Measurements from ENCODE around the gene TIMM22. TPM values are rescaled to one million over a fixed set of nuclear protein-coding genes. Genes with fewer than 3 reads are reported as not detected.
A peak's percentile ranks its signal among the peaks of the same experiment; 100 is the strongest.

Gene TIMM22
- polyA plus RNA-seq, 3 donors: 3.2 to 13.6 (median 13.1) TPM

GRCh38 chr17:1045456-1045855 lies 48.5 kb downstream of the TIMM22 start:
- peaks cover 12% of the 10 kb centered on the region for H3K4me1 Mint-ChIP-seq
- no peak overlapping the region for H3K9ac ChIP-seq (ENCODE audit: insufficient read depth, low read length, poor library complexity, severe bottlenecking)
- peaks cover 43 to 73% of the 10 kb centered on the region in 2 donors for H3K36me3 ChIP-seq (replicated peaks in 1 of 2; ENCODE audit: control insufficient read depth in 1 of 2, insufficient read depth in 2 of 2, low read length in 2 of 2)
- H3K36me3 Mint-ChIP-seq: peaks cover 53 to 71% of the 10 kb centered on the region in 2 donors
- peaks cover 0 to 2% (median 0%) of the 10 kb centered on the region in 3 donors for H3K27me3 Mint-ChIP-seq (ENCODE audit: low read depth in 3 of 3)
- peaks cover 94% of the 10 kb centered on the region for H4K20me1 ChIP-seq (ENCODE audit: insufficient read depth, low read length)
- H3K4me1 ChIP-seq (ENCODE audit: control insufficient read depth in 1 of 2, insufficient read depth in 2 of 2, low read length in 2 of 2): peaks cover 8 to 9% of the 10 kb centered on the region in 2 donors
- H3K27me3 ChIP-seq (ENCODE audit: control insufficient read depth in 2 of 2, insufficient read depth in 2 of 2, low read length in 2 of 2): no peaks in the 10 kb centered on the region
- no peaks in the 10 kb centered on the region for H3K9me3 ChIP-seq (replicated peaks in 1 of 2; ENCODE audit: control insufficient read depth in 1 of 2, insufficient read depth in 1 of 2, low read length in 2 of 2)
- no peak overlapping the region for H3K4me3 ChIP-seq (replicated peaks in 1 of 3; ENCODE audit: low read depth in 2 of 3, low read length in 3 of 3)
- peaks cover 0 to 3% (median 0%) of the 10 kb centered on the region in 7 donors for H3K9me3 Mint-ChIP-seq
- DNase-seq: no peak
- H3K4me3 Mint-ChIP-seq: no peak overlapping the region
- H2AFZ ChIP-seq (ENCODE audit: insufficient read depth, low read depth, low read length, poor library complexity, severe bottlenecking): no peak overlapping the region
- H3K4me2 ChIP-seq (replicated peaks; ENCODE audit: extremely low read depth, low read length, poor library complexity, severe bottlenecking): no peak overlapping the region
- intact Hi-C loops (cut with micrococcal nuclease): no loop called here
- H3K79me2 ChIP-seq (ENCODE audit: insufficient read depth, low read length): peaks cover 34% of the 10 kb centered on the region
- H3K27ac ChIP-seq (ENCODE audit: low read depth in 1 of 2, low read length in 2 of 2): no peak overlapping the region
- TF ChIP-seq, protein P1, sequence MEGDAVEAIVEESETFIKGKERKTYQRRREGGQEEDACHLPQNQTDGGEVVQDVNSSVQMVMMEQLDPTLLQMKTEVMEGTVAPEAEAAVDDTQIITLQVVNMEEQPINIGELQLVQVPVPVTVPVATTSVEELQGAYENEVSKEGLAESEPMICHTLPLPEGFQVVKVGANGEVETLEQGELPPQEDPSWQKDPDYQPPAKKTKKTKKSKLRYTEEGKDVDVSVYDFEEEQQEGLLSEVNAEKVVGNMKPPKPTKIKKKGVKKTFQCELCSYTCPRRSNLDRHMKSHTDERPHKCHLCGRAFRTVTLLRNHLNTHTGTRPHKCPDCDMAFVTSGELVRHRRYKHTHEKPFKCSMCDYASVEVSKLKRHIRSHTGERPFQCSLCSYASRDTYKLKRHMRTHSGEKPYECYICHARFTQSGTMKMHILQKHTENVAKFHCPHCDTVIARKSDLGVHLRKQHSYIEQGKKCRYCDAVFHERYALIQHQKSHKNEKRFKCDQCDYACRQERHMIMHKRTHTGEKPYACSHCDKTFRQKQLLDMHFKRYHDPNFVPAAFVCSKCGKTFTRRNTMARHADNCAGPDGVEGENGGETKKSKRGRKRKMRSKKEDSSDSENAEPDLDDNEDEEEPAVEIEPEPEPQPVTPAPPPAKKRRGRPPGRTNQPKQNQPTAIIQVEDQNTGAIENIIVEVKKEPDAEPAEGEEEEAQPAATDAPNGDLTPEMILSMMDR (IDR thresholded peaks at IDR 0.05): no peak
- 96% methylated on average over 7 of the region's 9 CpGs for WGBS (ENCODE audit: insufficient coverage)
- H3K27ac Mint-ChIP-seq: peak overlapping the region in 2 of 7 donors; percentile 22 to 53

DNA sequence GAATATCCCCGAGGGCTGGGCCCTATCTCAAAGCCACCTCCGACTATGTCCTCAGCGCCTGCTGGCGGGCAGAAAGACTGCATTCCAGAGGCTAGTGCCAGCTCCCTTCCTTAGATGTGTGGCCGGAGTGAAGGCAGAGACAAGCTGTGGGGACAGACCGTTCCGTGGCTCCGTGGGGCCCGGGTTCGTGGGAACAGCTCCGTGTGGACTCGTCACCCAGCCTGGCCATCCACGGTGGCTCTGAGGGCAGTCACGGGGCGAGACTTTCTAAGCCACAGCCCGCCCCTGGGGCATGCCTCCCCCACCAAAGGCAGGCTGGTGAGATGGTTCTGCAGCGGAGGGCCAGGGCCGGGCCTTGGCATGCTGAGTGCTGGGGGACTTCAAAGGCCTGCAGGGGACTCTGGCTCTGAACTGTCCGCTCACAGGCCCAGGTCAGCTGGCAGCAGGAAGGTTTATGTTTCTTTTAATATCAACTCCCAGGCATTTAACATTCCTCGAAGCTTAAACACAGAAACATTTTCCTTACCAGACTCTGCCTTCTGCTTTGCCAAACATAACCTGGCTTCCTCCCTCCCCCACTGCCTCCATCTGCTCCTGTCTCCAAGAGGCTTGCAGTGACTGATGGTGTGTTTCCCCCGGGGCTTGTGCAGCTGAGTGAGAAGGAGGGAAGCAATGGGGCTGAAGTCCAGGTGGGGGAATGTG lies 50.4 kb downstream of the TIMM22 start:
- WGBS (ENCODE audit: insufficient coverage): 93% methylated on average over 18 of the region's 21 CpGs
- Mint-ChIP-seq H3K36me3 (peaks cover 50 to 74% of the 10 kb centered on the region in 2 donors), H3K4me3 (no peak overlapping the region), H3K4me1 (peaks cover 2% of the 10 kb centered on the region), H3K9me3 (peaks cover 0 to 1% (median 0%) of the 10 kb centered on the region in 7 donors), H3K27ac (peak overlapping the region in 4 of 7 donors; percentile 6 to 43 (median 26)), H3K27me3 (ENCODE audit: low read depth in 3 of 3) (peaks cover 0 to 2% (median 0%) of the 10 kb centered on the region in 3 donors)
- Histone ChIP-seq H3K79me2 (ENCODE audit: insufficient read depth, low read length) (peaks cover 26% of the 10 kb centered on the region), H3K9me3 (replicated peaks in 1 of 2; ENCODE audit: control insufficient read depth in 1 of 2, insufficient read depth in 1 of 2, low read length in 2 of 2) (no peaks in the 10 kb centered on the region), H3K4me1 (ENCODE audit: control insufficient read depth in 1 of 2, insufficient read depth in 2 of 2, low read length in 2 of 2) (no peaks in the 10 kb centered on the region), H4K20me1 (ENCODE audit: insufficient read depth, low read length) (peaks cover 90% of the 10 kb centered on the region), H3K9ac (ENCODE audit: insufficient read depth, low read length, poor library complexity, severe bottlenecking) (no peak overlapping the region), H3K4me2 (replicated peaks; ENCODE audit: extremely low read depth, low read length, poor library complexity, severe bottlenecking) (no peak overlapping the region), H3K4me3 (replicated peaks in 1 of 3; ENCODE audit: low read depth in 2 of 3, low read length in 3 of 3) (no peak overlapping the region), H2AFZ (ENCODE audit: insufficient read depth, low read depth, low read length, poor library complexity, severe bottlenecking) (no peak overlapping the region), H3K27me3 (ENCODE audit: control insufficient read depth in 2 of 2, insufficient read depth in 2 of 2, low read length in 2 of 2) (no peaks in the 10 kb centered on the region), H3K27ac (ENCODE audit: low read depth in 1 of 2, low read length in 2 of 2) (no peak overlapping the region), H3K36me3 (replicated peaks in 1 of 2; ENCODE audit: control insufficient read depth in 1 of 2, insufficient read depth in 2 of 2, low read length in 2 of 2) (peaks cover 50 to 77% of the 10 kb centered on the region in 2 donors)
- TF ChIP-seq, protein P1 (IDR thresholded peaks at IDR 0.05): no peak
- intact Hi-C loops (cut with micrococcal nuclease): no loop called here
- no peak for DNase-seq
